ENCODE measurements around the gene CD84. TPM values are rescaled to one million over a fixed set of nuclear protein-coding genes. Genes with fewer than 3 reads are reported as not detected.
A peak's percentile ranks its signal among the peaks of the same experiment; 100 is the strongest.

Gene CD84
- total and polyA plus RNA-seq, 4 donors, result 1.9 to 18.8 (median 10.7) TPM

DNA sequence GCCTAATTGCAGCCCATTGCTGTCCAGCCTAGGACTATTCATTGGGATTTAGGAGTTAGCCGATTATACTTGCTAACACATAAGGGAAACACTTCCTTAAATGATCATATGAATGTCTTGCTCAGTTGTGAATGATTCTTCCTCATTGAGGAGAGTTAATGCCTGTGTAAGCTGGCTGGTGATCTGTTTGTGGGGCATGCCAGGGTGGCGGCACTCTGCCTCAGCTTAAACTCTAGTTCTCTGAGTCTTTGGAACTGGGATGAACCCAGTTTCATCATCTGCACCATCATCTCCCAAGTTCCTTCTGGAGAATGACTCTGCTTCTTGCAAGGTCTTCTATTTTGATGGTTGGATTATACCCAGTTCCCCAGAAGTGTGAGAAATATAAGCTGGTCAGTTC lies 32.4 kb downstream of the CD84 start:
- no peak overlapping the region for H3K27ac ChIP-seq (ENCODE audit: low read depth in 1 of 2, low read length in 1 of 2)

GRCh38 chr1:160544647-160545046 lies 34.6 kb downstream of the CD84 start:
- no peak overlapping the region for H3K4me3 ChIP-seq
- TF ChIP-seq, protein P1, sequence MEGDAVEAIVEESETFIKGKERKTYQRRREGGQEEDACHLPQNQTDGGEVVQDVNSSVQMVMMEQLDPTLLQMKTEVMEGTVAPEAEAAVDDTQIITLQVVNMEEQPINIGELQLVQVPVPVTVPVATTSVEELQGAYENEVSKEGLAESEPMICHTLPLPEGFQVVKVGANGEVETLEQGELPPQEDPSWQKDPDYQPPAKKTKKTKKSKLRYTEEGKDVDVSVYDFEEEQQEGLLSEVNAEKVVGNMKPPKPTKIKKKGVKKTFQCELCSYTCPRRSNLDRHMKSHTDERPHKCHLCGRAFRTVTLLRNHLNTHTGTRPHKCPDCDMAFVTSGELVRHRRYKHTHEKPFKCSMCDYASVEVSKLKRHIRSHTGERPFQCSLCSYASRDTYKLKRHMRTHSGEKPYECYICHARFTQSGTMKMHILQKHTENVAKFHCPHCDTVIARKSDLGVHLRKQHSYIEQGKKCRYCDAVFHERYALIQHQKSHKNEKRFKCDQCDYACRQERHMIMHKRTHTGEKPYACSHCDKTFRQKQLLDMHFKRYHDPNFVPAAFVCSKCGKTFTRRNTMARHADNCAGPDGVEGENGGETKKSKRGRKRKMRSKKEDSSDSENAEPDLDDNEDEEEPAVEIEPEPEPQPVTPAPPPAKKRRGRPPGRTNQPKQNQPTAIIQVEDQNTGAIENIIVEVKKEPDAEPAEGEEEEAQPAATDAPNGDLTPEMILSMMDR (IDR thresholded peaks at IDR 0.05; ENCODE audit: control extremely low read depth, extremely low read depth), result no peak
- no peak overlapping the region for H3K27ac ChIP-seq (ENCODE audit: low read depth in 1 of 2, low read length in 1 of 2)
- WGBS, 2 donors, result 86 to 93% methylated on average over 1 of the region's 1 CpG
- ATAC-seq (ENCODE audit: insufficient read depth, low FRiP score), result no peak
- H3K4me1 ChIP-seq (ENCODE audit: control insufficient read depth in 5 of 5, insufficient read depth in 5 of 5, low read length in 5 of 5), result peaks cover 0 to 30% (median 0%) of the 10 kb centered on the region in 5 donors
- peak in 2 of 3 donors; percentile 26 to 34 for DNase-seq
- H3K9ac ChIP-seq (ENCODE audit: insufficient read depth in 1 of 2, low read length in 2 of 2), result no peak overlapping the region
- no peaks in the 10 kb centered on the region for H3K9me3 ChIP-seq (ENCODE audit: control insufficient read depth in 4 of 4, insufficient read depth in 3 of 4, low read length in 3 of 4)
- no peaks in the 10 kb centered on the region for H3K27me3 ChIP-seq (ENCODE audit: control insufficient read depth in 3 of 3, insufficient read depth in 3 of 3, low read length in 2 of 3)
- H3K36me3 ChIP-seq (ENCODE audit: control insufficient read depth in 4 of 4, insufficient read depth in 4 of 4, low read length in 4 of 4), result no peaks in the 10 kb centered on the region

More for the DNA sequence above, 32.4 kb downstream of the CD84 start:
- Histone ChIP-seq H3K4me1 (ENCODE audit: control insufficient read depth in 5 of 5, insufficient read depth in 5 of 5, low read length in 5 of 5) (peaks cover 0 to 24% (median 0%) of the 10 kb centered on the region in 5 donors), H3K4me3 (no peak overlapping the region), H3K9me3 (ENCODE audit: control insufficient read depth in 4 of 4, insufficient read depth in 3 of 4, low read length in 3 of 4) (no peaks in the 10 kb centered on the region), H3K36me3 (ENCODE audit: control insufficient read depth in 4 of 4, insufficient read depth in 4 of 4, low read length in 4 of 4) (no peaks in the 10 kb centered on the region), H3K9ac (ENCODE audit: insufficient read depth in 1 of 2, low read length in 2 of 2) (no peak overlapping the region), H3K27me3 (ENCODE audit: control insufficient read depth in 3 of 3, insufficient read depth in 3 of 3, low read length in 2 of 3) (no peaks in the 10 kb centered on the region)
- ATAC-seq (ENCODE audit: insufficient read depth, low FRiP score), result peak; percentile 23
- DNase-seq, result peak in 1 of 3 donors; percentile 6
- WGBS, 2 donors, result 26 to 77% methylated on average over 2 of the region's 2 CpGs
- TF ChIP-seq, protein P1 (IDR thresholded peaks at IDR 0.05; ENCODE audit: control extremely low read depth, extremely low read depth), result no peak

DNA sequence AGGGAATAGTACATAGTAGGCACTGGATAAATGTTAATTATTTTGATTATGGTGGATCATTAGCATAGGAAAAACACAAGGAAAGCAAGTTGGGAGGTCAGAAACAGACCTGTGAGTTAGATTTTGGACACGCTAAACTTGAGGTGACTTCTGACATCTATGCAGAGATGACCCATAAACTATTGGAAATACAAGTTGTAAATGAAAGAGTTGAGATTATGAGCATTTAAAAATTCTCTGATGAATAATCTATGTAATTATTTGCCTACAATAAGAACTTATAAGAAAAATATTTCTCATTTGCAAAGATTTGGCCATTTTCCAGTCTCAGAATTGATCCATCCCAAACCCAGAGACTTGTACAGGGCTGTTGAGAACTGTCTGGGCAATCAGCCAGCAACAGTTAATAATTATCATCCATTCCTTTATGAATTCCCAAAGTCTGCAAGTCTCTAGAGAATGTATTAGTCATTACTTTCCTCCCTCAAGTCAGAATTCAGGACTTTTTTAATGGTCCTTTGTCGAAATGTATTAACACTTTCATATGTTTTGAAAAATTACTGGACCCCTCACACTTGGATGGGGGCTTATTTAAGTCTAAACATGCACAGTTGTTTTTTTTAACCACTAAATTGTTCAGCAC lies 36.9 kb downstream of the CD84 start:
- H3K4me3 ChIP-seq, result no peak overlapping the region
- H3K9ac ChIP-seq (ENCODE audit: insufficient read depth in 1 of 2, low read length in 2 of 2), result no peak overlapping the region
- H3K9me3 ChIP-seq (ENCODE audit: control insufficient read depth in 4 of 4, insufficient read depth in 3 of 4, low read length in 3 of 4), result peaks cover 0 to 3% (median 0%) of the 10 kb centered on the region in 4 donors
- TF ChIP-seq, protein P1 (IDR thresholded peaks at IDR 0.05; ENCODE audit: control extremely low read depth, extremely low read depth), result no peak
- peaks cover 0 to 27% (median 0%) of the 10 kb centered on the region in 5 donors for H3K4me1 ChIP-seq (ENCODE audit: control insufficient read depth in 5 of 5, insufficient read depth in 5 of 5, low read length in 5 of 5)
- 0 to 52% methylated on average over 2 of the region's 2 CpGs for WGBS, 2 donors
- DNase-seq (peak; percentile 20 to 86 (median 76)), ATAC-seq (ENCODE audit: insufficient read depth, low FRiP score) (no peak)
- H3K27me3 ChIP-seq (ENCODE audit: control insufficient read depth in 3 of 3, insufficient read depth in 3 of 3, low read length in 2 of 3), result no peaks in the 10 kb centered on the region
- H3K27ac ChIP-seq (ENCODE audit: low read depth in 1 of 2, low read length in 1 of 2), result no peak overlapping the region
- H3K36me3 ChIP-seq (ENCODE audit: control insufficient read depth in 4 of 4, insufficient read depth in 4 of 4, low read length in 4 of 4), result no peaks in the 10 kb centered on the region
